NOMO-1 treated with DMSO at 0.1 percent for 48 hours (cell line): ENCODE data around the gene MYL4.
"Not testable (repeated sequence)": the region's sequence is repeated elsewhere in the genome, so short reads cannot be mapped to it uniquely, and the experiment has no call there.

Experiments
- DNase-seq: peaks from one replicate; lab custom pipeline; 2025; ENCODE audit not compliant: unreplicated experiment; lab: John Stamatoyannopoulos, UW

Gene MYL4

DNA sequence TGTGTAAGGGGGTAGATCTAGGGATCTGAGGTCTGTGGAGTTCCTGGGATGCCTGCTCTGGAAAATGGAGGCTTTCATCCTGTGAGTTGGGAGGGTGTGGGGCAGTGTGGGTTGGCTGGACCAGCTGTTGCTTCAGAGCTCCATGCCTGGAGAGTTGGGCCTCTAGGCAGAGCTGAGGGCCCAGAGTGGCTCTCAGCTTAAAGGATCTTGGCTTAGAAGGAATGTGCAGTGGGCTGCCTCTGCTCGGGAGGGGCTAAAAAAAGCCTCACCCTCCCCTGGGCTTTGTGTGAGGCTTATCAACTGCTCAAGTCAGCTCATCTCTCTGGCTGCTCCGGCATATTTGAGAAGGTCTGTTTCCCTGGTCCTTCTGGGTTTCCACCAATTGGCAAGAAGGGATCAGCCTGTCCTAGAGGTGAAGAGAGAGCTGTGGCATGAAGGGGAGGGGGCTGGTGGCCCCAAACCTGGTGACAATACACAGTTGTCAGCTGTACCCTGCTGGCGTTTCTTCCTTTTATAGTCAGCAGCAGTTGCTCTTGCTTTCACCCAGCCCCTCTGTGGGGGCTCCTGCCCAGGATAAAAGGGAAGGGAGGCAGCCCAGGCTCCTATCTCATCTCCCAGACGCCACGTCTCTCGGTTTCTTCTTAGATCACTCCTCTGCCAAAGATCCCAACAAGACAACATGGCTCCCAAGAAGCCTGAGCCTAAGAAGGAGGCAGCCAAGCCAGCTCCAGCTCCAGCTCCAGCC, at the start of gene MYL4:
Gene MYL4 (plus strand): TSS at position 605 of the 745 bp plus-strand sequence. CDS start 75 bp downstream, at position 680.
- no peak for DNase-seq

DNA sequence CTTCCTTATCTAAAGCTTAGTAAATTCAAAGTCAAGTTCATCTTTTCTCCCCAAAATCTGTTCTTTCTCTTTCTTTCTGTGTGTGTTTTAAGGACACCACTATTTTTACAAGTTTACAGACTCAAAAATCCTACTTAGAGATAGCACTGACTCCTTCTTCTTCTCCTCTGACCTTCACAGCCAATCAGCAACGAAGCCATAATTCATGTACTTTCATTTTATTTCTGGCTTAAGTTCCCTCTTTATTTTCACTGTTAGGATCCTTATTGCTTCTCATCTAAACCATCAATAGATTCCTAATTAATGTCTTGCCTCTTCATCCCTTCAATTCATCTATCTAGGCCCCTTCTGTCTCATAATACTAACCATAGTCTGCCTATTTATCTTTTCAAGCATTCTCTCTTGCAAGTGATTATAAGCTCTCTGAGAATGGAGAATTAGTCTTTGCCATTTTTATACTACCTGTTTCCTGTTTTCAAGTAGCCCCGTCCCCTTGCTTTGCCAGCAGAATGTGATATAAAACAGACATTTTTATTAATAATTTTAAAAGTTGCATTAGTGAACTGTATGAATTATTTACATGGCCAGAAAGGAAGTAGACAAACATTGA, 47.0 kb upstream of the MYL4 start:
- no peak for DNase-seq

DNA sequence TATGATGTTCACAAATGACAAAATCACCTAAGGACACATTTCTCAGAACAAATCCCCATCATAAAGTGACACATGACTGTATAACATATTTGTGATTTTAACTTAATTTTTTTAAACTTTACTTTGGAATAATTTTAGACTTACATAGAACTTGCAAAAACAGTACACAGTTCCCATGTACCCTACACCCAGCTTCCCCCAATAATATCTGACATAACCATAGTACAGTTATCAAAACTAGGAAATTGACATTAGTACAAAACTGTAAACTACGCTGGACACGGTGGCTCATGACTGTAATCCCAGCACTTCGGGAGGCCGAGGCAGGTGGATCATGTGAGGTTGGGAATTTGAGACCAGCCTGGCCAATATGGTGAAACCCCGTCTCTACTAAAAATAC, 44.9 kb upstream of the MYL4 start:
- no peak for DNase-seq

GRCh38 chr17:47165137-47165536, 44.0 kb upstream of the MYL4 start:
- DNase-seq = no peak

- DNase-seq = not testable (repeated sequence)
These were observed 42.3 kb upstream of the MYL4 start for GRCh38 chr17:47166854-47167253.

DNA sequence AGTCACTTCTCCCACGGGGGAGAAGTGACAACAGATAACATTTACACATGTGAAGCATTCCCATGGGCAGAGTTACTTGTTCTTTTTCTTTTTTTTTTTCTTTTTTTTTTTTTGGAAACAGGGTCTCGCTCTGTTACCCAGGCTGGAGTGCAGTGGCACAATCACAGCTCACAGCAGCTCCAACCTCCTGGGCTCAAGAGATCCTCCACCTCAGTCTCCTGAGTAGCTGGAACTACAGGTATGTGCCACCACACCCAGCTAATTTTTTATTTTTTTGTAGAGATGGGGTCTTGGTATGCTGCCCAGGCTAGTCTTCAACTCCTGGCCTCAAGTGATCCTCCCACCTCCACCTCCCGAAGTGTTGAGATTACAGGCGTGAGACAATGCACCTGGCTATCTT, 40.3 kb upstream of the MYL4 start:
- DNase-seq = not testable (repeated sequence)

DNA sequence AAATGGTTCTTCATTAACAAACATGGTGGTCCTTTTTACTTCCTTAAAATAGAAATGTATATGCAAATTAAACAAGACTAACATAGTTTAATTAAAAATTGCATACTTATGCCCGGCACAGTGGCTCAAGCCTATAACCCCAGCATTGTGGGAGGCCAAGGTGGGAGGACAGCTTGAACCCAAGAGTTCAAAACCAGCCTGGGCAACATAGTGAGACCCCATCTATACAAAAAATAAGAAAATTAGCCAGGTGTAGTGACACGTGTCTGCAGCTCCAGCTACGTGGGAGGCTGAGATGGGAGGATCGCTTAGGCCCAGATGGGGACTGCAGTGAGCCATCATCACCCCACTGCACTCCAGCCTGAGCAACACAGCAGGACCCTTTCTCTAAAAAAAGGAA, 38.4 kb upstream of the MYL4 start:
- DNase-seq = no peak

DNA sequence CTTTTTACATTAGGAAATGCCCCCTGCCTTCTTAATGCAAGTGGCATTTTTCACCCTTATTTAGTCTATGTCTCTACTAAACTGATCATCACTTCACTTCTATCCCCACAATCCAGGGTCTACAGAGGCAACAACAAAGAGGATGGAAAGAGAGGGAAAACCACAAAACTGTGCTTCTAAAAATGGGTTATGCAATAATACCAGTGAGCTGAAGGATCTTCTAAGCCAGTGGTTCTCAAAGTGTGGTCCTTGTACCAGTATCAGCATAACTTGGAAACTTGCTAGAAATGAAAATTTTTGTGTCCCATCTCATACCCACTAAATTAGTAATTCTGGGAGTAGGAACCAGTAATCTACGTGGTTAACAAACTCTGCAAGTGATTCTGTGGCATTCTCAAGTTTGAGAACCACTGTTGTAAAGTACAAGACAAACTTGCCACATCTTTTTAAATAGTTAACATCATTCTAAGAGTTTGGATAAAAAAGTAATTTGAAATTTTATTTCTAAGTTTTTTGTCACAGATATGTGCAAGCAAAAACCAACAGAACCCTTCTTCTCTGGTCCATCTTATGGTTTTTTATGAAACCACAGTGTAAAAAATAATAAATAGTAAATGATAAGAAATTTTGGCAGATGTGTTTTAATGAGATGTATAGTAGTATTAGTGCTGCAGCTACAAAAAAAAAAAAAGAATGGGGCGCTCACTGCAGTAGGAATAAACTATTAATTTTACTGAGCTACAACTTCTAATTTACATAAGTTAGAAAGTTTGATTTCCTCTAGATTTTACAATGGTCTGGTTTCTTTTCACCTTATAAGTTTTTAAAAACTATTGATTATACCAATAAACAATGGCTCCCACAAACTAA, 36.2 kb upstream of the MYL4 start:
- no peak for DNase-seq

- DNase-seq = not testable (repeated sequence)
These were observed 34.3 kb upstream of the MYL4 start for GRCh38 chr17:47174823-47175222.

DNA sequence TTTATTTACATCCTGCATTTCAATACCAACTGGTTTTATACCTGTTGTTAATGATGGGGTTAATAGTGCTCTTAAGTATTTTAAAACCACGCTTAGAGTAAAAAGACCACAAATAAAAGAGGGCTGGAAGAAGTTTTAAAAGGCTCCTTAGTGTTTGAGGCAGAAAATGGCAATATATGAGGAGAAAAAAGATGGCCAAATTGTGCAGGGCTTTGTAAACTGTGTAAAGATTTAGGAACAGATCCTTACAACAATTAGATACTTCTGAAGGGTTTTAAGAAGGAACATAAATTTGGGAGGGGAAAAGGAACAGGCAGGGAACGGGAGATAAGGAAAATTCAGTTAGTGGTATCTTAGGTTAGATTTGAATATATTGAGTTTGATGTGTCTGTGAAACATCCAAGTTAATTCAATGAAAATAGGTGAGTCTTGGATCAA, 32.7 kb upstream of the MYL4 start:
- no peak for DNase-seq

- no peak for DNase-seq
These were observed 31.9 kb upstream of the MYL4 start for GRCh38 chr17:47177261-47177660.

DNA sequence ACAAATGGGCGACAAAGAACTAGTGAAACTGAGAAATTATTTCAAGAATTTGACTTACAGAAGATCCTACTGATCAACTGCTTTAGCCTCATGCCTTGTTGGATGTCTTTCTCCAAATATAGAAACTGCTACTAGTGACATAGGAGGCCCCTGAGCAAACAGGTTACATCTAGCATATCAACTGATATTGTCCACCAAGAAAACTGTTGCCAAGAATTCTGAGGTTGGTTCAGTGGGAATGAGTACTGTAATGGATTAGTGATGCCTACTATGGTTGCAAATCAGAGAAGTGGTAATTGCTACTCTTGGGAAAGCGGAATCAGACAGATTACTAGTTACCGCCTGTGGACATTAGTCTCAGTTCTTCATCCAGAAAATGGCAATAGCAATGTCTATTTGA, 30.0 kb upstream of the MYL4 start:
- no peak for DNase-seq

DNA sequence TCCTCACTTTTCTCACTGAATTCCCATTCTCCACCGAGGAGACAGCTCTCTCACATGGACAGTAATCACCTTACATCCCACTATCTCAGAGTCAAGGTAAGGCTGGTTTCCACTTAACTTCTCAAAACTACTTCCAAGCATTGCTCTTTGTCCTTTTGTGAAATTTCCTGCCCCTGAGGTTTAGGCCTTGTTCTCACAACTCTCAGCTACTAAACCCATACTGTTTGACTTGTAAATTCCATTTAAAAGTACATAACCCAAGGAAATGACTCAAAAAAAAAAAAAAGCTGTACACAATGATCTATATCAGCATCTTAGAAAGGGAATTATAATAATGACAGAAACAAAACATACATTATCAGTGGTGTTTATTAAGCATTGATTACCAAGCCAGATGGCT, 28.8 kb upstream of the MYL4 start:
- DNase-seq = no peak

DNA sequence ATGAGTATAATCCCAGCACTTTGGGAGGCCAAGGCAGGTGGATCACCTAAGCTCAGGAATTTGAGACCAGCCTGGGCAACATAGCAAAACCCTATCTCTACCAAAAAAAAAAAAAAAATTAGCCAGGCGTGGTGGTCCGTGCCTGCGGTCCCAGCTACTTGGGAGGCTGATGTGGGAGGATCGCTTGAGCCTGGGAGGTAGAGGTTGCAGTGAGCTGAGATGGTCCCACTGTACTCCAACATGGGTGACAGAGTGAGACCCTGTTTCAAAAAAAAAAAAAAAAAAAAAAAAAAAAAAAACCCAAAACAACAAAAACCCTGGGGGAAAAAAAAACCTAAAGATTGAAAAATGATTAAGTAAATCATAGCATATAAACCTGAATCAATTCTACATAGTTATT, 28.2 kb upstream of the MYL4 start:
- DNase-seq = not testable (repeated sequence)

GRCh38 chr17:47184681-47185080, 24.5 kb upstream of the MYL4 start:
- no peak for DNase-seq

DNA sequence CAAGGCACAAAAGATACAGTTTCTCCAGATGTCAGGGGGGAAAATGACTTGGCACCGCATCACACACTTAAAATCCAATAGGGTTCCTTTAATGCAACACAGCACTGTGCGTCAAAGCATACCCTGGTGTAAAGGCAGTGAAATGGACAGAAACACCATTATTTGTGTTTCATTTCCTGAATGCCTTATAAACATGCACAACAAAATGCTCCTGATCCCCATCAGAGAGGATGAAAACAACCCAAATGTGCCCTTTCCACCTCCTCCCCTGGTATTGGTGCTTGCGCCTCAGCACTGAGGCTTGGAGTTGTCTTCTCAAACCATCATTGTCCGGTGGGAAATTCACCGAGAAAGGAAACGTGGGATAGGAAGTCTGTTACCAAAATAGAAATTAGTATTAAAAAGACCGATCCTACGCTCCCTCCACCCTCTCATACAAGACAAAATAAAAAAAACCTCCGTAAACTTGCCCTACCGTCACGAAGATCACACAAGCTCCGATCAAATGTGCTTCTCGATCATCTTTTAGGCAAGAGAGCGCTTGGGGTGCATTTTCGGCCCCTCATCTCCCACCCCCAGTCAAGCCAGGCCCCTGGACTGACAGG, 20.8 kb upstream of the MYL4 start:
- DNase-seq = peak; percentile 20

- peak; percentile 98 for DNase-seq
These were observed 20.0 kb upstream of the MYL4 start, which contains the start of gene CDC27 for GRCh38 chr17:47188876-47189731. Gene CDC27 (minus strand): TSS chr17:47189295. CDS start chr17:47189172, 123 bp downstream.

- DNase-seq = no peak
These were observed 19.4 kb upstream of the MYL4 start for GRCh38 chr17:47189732-47190237.

DNA sequence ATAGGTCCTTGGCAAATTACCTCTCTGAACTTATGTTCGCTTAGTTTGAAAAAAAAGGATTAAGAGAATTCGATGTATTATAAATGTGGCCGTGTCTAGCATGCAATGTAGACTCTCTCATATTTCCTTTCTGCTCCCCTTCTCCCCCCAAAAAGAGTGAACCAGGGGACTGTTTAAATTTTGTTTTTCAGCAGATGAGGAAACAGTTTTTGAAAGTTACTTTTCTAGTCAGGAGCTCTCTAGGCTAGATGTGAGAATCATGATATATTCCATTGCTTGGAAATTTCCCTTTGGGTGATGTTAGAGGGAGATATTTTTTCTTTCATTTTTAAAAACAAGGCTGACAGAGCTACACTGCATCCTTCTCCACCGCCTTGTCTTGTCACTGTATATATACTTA, 18.9 kb upstream of the MYL4 start:
- no peak for DNase-seq

GRCh38 chr17:47190770-47191169, 18.4 kb upstream of the MYL4 start:
- no peak for DNase-seq
